ENCODE data around the gene RIC8B. TPM values are rescaled to one million over a fixed set of nuclear protein-coding genes. Genes with fewer than 3 reads are reported as not detected.
A peak's percentile ranks its signal among the peaks of the same experiment; 100 is the strongest.

The RIC8B gene
- total RNA-seq, 1 donor from 2014 or later: 11.6 TPM

GRCh38 chr12:106903241-106903945 lies 128.9 kb downstream of the RIC8B start:
- Histone ChIP-seq H3K36me3 (no peaks in the 10 kb centered on the region), H3K27ac (no peak overlapping the region), H3K27me3 (peaks cover 14% of the 10 kb centered on the region), H3K9me3 (no peaks in the 10 kb centered on the region), H3K4me3 (peak overlapping the region; percentile 43), H3K4me1 (peaks cover 4% of the 10 kb centered on the region)
- TF ChIP-seq CTCF (IDR thresholded peaks at IDR 0.05): no peak
- ATAC-seq (peak; percentile 99), DNase-seq (peak; percentile 92)
- intact Hi-C loops (cut with DNase I): no loop called here

GRCh38 chr12:106906715-106907114 lies 132.2 kb downstream of the RIC8B start:
- no peaks in the 10 kb centered on the region for H3K36me3 ChIP-seq
- H3K27me3 ChIP-seq: peaks cover 14% of the 10 kb centered on the region
- H3K9me3 ChIP-seq: no peaks in the 10 kb centered on the region
- no peak for TF ChIP-seq CTCF (IDR thresholded peaks at IDR 0.05)
- intact Hi-C loops (cut with DNase I): no loop called here
- H3K4me1 ChIP-seq: peaks cover 4% of the 10 kb centered on the region
- no peak overlapping the region for H3K4me3 ChIP-seq
- ATAC-seq: no peak
- no peak for DNase-seq
- H3K27ac ChIP-seq: no peak overlapping the region

- H3K27me3 ChIP-seq: peaks cover 14% of the 10 kb centered on the region
- H3K4me1 ChIP-seq: peaks cover 4% of the 10 kb centered on the region
These were observed 132.9 kb downstream of the RIC8B start for GRCh38 chr12:106907411-106907810.

GRCh38 chr12:106907846-106908245 lies 133.4 kb downstream of the RIC8B start:
- intact Hi-C loops (cut with DNase I): no loop called here
- H3K27ac ChIP-seq: no peak overlapping the region
- no peak for DNase-seq
- H3K36me3 ChIP-seq: no peaks in the 10 kb centered on the region
- no peaks in the 10 kb centered on the region for H3K9me3 ChIP-seq
- no peak for TF ChIP-seq CTCF (IDR thresholded peaks at IDR 0.05)
- H3K4me1 ChIP-seq: peaks cover 4% of the 10 kb centered on the region
- peaks cover 14% of the 10 kb centered on the region for H3K27me3 ChIP-seq
- no peak for ATAC-seq
- no peak overlapping the region for H3K4me3 ChIP-seq

More at GRCh38 chr12:106907411-106907810, 132.9 kb downstream of the RIC8B start:
- Histone ChIP-seq H3K27ac (no peak overlapping the region), H3K36me3 (no peaks in the 10 kb centered on the region), H3K4me3 (no peak overlapping the region), H3K9me3 (no peaks in the 10 kb centered on the region)
- TF ChIP-seq CTCF (IDR thresholded peaks at IDR 0.05): no peak
- ATAC-seq (no peak), DNase-seq (no peak)
- intact Hi-C loops (cut with DNase I): no loop called here

- no peak for ATAC-seq
- Histone ChIP-seq H3K9me3 (no peaks in the 10 kb centered on the region), H3K27ac (no peak overlapping the region), H3K4me1 (no peaks in the 10 kb centered on the region), H3K4me3 (no peak overlapping the region), H3K36me3 (no peaks in the 10 kb centered on the region), H3K27me3 (peaks cover 17% of the 10 kb centered on the region)
- TF ChIP-seq CTCF (IDR thresholded peaks at IDR 0.05): no peak
- intact Hi-C loops (cut with DNase I): no loop called here
- no peak for DNase-seq
These were observed 134.1 kb downstream of the RIC8B start for GRCh38 chr12:106908561-106908960.

Data from upper lobe of right lung (tissue), 1 donor.